ENCODE results near the gene MCTP1. TPM values are rescaled to one million over a fixed set of nuclear protein-coding genes. Genes with fewer than 3 reads are reported as not detected.

The MCTP1 gene
- total RNA-seq, 1 experiment from 2014 or later: 13.3 TPM

DNA sequence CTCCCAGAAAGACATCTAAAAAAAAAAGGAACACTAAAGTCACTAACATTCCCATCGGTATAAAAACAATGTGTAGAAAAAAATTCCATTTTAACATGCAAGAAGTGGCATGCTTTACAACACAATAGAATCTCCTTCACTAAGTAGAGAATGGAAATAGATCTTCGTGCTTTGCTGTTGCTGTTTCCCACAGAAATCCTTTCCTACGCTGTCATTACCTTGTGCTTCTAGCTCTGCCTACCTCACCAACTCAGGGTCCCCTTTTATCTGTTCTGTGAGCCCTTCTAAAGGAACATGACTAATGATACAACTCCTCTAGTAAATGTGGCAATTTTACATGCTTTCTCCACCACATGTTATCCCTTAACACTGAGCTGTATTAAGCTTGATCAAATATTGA lies 202.9 kb downstream of the MCTP1 start:
- Histone ChIP-seq H3K4me1 (replicated peaks) (peaks cover 17% of the 10 kb centered on the region), H3K27me3 (replicated peaks) (no peaks in the 10 kb centered on the region), H3K9me3 (replicated peaks) (no peaks in the 10 kb centered on the region), H3K4me3 (peak overlapping the region; percentile 36), H3K36me3 (no peaks in the 10 kb centered on the region), H3K27ac (peak overlapping the region; percentile 88)
- DNase-seq (ENCODE audit: low read depth in 1 of 2, low spot score in 2 of 2): peak in 1 of 2 experiments; percentile 65

DNA sequence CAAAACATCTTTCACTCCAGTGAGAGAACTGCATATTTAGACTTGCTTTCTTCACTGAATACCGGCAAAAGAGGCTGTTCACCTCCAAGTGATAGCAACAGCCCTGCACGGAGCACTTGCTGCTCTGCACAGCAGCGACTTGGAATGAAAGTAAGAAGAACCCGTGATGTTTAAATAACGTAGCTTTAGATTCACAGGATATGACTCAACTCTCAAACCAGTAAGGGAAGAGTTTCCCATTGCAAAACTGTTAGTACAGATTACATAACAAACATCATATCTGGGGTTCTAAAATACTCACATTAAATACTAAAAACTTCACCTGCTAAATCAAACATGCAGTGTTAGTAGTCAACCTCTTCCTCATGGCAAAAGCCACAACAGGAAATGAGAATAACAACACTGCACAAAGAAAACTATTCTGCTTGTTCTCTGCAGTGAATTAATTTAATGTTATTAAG lies 203.4 kb downstream of the MCTP1 start:
- Histone ChIP-seq H3K27me3 (replicated peaks) (no peaks in the 10 kb centered on the region), H3K27ac (peak overlapping the region; percentile 88), H3K36me3 (no peaks in the 10 kb centered on the region), H3K4me3 (peak overlapping the region; percentile 36), H3K9me3 (replicated peaks) (no peaks in the 10 kb centered on the region), H3K4me1 (replicated peaks) (peaks cover 17% of the 10 kb centered on the region)
- peak; percentile 66 to 73 for DNase-seq (ENCODE audit: low read depth in 1 of 2, low spot score in 2 of 2)

DNA sequence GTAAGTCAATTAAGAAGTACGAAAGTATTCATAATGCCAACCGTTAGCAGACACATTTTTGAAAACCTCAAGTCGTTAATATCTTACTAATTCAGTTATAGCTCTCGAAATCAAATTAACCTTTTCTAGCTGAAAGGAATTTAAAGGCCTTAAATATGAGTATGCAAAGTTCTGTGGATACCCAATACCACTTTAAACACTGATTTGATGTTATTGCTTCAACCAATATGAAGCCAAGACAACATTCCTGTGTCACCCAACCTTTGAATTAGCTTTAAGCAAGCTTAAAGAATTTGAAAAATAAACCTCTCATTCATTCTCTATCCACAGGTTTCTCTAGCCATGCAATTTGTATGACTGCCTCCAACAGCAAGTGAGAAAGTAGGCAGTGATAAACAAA lies 204.5 kb downstream of the MCTP1 start:
- H3K36me3 ChIP-seq: no peaks in the 10 kb centered on the region
- peak overlapping the region; percentile 88 for H3K27ac ChIP-seq
- H3K9me3 ChIP-seq (replicated peaks): no peaks in the 10 kb centered on the region
- peak in 1 of 2 experiments; percentile 15 for DNase-seq (ENCODE audit: low read depth in 1 of 2, low spot score in 2 of 2)
- peaks cover 17% of the 10 kb centered on the region for H3K4me1 ChIP-seq (replicated peaks)
- H3K27me3 ChIP-seq (replicated peaks): no peaks in the 10 kb centered on the region
- H3K4me3 ChIP-seq: peak overlapping the region; percentile 36

DNA sequence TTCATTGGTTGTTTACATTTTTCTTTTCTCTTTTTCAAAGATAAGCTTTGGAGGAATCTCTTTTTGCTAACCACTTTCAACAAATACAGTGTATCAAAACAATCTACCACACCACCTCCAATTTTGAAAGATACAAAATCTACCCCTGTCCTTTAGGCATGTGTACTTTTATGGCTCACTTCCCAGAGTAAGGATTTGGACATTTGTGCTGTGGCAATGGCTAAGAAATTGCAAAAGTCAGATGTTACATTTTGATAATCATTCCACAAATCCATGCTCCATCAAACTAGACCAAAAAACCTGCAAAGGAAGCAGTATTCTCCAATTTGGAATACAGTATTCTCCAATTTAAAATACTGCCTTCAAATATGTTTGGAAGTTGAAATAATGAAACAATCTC lies 204.9 kb downstream of the MCTP1 start:
- H3K9me3 ChIP-seq (replicated peaks): no peaks in the 10 kb centered on the region
- peak overlapping the region; percentile 36 for H3K4me3 ChIP-seq
- peaks cover 17% of the 10 kb centered on the region for H3K4me1 ChIP-seq (replicated peaks)
- H3K27me3 ChIP-seq (replicated peaks): no peaks in the 10 kb centered on the region
- H3K27ac ChIP-seq: no peak overlapping the region
- no peaks in the 10 kb centered on the region for H3K36me3 ChIP-seq
- DNase-seq (ENCODE audit: low read depth in 1 of 2, low spot score in 2 of 2): no peak

DNA sequence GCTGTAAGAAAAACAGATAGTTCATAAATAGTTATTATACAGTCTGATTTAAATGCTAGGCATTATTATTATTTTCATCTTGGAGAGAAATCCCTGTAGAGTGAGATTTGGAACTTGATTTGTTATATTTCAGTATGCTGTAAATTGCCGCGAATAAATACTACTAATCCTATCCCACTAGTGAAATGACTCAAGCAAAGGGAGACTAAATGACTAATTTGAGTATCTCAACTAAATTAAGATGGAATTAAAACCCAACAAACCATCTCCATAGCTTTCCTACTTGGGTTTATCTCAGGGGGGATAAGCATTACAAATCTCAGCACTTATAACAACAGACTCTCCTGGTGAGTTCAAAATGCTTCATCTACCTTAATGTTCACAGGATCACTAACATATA lies 206.0 kb downstream of the MCTP1 start:
- H3K27ac ChIP-seq: no peak overlapping the region
- no peaks in the 10 kb centered on the region for H3K9me3 ChIP-seq (replicated peaks)
- DNase-seq (ENCODE audit: low read depth in 1 of 2, low spot score in 2 of 2): no peak
- H3K27me3 ChIP-seq (replicated peaks): no peaks in the 10 kb centered on the region
- no peak overlapping the region for H3K4me3 ChIP-seq
- H3K4me1 ChIP-seq (replicated peaks): peaks cover 17% of the 10 kb centered on the region
- no peaks in the 10 kb centered on the region for H3K36me3 ChIP-seq

DNA sequence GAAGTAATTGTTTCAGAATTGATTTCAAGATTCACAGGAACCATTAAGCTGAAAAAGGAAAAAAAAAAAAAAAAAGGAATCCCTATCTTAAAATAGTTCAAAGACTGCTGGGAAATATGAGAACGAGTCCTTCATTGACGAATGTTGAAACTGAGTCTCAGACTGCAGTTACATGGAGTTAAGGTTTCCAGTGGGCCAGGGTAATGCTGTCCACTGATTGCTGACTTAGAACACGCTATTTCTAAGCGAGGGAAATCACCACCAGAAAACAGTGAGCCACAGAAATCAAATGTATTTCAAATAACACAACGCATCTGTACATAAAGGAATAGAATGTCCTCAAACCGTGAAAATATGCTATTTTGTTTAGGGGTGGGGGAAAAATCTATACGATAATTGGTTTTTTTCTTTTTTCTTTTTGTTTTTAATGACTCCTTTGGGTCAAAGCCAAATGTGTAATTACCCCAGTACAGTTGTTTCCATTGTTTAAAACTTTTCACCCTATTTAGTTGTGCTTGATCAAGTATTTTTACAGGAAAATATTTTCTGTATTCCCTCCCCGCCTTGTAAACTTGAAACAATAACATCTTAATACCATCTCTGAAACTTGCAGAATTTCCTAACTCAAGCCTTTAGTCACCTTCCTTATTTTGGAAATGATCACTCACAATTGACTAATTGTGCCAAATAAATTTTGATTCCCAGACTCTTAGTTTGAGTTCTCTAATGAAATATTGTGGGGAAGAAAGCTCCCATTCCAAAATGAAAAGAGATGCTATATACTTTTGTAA lies 208.3 kb downstream of the MCTP1 start:
- no peak for DNase-seq (ENCODE audit: low read depth in 1 of 2, low spot score in 2 of 2)
- Histone ChIP-seq H3K36me3 (no peaks in the 10 kb centered on the region), H3K27ac (no peak overlapping the region), H3K4me3 (no peak overlapping the region), H3K9me3 (replicated peaks) (no peaks in the 10 kb centered on the region), H3K27me3 (replicated peaks) (no peaks in the 10 kb centered on the region), H3K4me1 (replicated peaks) (no peaks in the 10 kb centered on the region)

DNA sequence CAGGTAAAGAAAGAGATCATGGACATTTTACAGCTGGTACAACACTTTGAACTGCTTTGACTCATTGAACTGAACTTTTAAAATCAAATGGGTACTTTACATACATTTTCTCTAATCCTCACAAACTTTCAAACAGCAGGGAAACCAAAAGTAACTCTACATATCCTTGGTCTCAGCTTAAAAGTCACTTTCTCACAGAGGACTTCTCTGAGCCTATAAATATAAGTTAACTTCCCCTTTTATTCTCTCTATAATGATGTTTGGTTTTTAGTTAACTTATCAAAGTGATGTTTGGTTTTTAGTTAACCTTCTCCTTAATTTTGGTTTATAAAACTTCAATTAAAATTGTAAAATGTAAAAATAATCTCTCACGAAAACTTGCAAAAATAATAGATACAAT lies 209.8 kb downstream of the MCTP1 start:
- Histone ChIP-seq H3K27me3 (replicated peaks) (no peaks in the 10 kb centered on the region), H3K9me3 (replicated peaks) (no peaks in the 10 kb centered on the region), H3K27ac (no peak overlapping the region), H3K36me3 (no peaks in the 10 kb centered on the region), H3K4me1 (replicated peaks) (no peaks in the 10 kb centered on the region), H3K4me3 (no peak overlapping the region)
- no peak for DNase-seq (ENCODE audit: low read depth in 1 of 2, low spot score in 2 of 2)

DNA sequence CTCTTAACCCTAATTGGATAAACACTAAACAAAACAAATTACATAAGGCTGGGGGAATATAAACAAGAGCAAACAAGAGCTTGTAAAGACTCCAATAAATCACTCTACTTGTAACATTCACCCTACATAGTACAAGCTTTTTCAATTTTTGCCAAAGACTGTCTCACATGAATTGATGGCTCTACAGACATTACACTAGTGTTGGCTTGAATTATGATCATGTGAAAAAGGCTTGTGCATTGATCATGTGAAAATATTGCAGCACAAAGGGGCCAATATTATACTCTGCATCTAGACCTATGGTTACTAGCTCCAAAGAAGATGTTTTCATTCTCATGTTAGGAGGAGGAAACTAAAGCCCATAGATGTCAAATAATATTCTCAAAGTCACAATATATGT lies 212.6 kb downstream of the MCTP1 start:
- H3K9me3 ChIP-seq (replicated peaks): no peaks in the 10 kb centered on the region
- H3K4me3 ChIP-seq: no peak overlapping the region
- H3K36me3 ChIP-seq: no peaks in the 10 kb centered on the region
- no peaks in the 10 kb centered on the region for H3K4me1 ChIP-seq (replicated peaks)
- DNase-seq (ENCODE audit: low read depth in 1 of 2, low spot score in 2 of 2): no peak
- H3K27ac ChIP-seq: no peak overlapping the region
- H3K27me3 ChIP-seq (replicated peaks): no peaks in the 10 kb centered on the region

DNA sequence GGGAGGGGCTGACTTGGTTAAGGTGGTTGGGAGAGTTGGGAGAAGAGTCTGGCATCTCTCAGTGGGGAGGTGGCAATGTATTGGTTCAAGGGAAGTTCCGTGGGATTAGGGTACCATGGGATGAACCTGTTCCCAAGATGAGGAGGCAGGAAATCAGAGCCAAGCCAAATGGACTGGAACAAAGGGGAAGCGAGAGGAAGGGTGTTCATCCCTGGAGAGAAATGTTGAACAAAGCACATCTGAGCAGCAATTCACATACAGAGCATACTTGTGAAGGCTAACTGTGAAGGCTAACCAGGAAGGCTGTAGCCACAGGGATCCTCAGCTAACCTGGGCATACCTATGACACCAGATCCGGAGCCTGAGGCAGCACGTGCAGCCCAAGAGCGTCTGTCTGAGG lies 214.0 kb downstream of the MCTP1 start:
- H3K9me3 ChIP-seq (replicated peaks): no peaks in the 10 kb centered on the region
- H3K4me3 ChIP-seq: no peak overlapping the region
- no peaks in the 10 kb centered on the region for H3K4me1 ChIP-seq (replicated peaks)
- no peak overlapping the region for H3K27ac ChIP-seq
- no peaks in the 10 kb centered on the region for H3K36me3 ChIP-seq
- no peaks in the 10 kb centered on the region for H3K27me3 ChIP-seq (replicated peaks)
- DNase-seq (ENCODE audit: low read depth in 1 of 2, low spot score in 2 of 2): no peak

DNA sequence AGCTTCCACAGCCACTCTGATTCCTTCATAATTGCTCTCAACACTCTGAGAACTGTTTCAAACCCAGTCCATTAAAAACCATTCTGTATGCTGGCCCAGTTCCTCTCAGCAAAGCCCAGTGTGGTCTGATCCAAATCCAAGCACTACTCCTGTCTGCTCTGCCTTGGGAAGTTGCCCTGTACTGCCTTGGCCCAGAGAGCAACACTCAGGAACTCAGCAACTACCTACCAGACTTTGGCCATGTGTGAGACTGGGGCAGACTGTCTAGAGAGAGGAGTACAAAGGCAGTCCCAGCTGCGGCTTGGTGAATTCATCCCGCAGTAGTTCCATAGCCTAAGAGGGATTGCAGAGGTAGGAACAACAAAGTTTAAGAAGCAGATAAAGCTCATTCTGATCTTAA lies 214.4 kb downstream of the MCTP1 start:
- Histone ChIP-seq H3K4me3 (no peak overlapping the region), H3K9me3 (replicated peaks) (no peaks in the 10 kb centered on the region), H3K27me3 (replicated peaks) (no peaks in the 10 kb centered on the region), H3K36me3 (no peaks in the 10 kb centered on the region), H3K4me1 (replicated peaks) (no peaks in the 10 kb centered on the region), H3K27ac (no peak overlapping the region)
- DNase-seq (ENCODE audit: low read depth in 1 of 2, low spot score in 2 of 2): no peak

DNA sequence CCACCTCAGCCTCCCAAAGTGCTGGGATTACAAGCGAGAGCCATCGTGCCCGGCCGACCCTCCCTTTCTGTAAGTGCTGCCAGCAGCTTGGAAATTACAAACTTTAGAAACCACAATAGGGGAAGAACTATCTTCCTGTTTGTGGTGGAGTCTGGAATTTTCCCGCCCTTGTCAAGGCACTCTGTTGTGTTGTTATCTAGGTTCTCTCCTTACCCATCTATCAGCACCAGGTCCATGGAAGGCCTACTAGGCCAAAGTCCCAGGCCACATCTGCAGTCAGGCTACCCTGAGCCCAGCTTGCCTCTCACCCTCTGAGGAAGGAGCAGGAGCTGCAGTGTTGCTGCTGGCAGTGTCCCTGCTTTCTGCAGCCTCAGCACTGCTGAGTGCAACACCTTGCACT lies 214.9 kb downstream of the MCTP1 start:
- no peaks in the 10 kb centered on the region for H3K27me3 ChIP-seq (replicated peaks)
- no peak overlapping the region for H3K27ac ChIP-seq
- no peaks in the 10 kb centered on the region for H3K4me1 ChIP-seq (replicated peaks)
- H3K4me3 ChIP-seq: no peak overlapping the region
- DNase-seq (ENCODE audit: low read depth in 1 of 2, low spot score in 2 of 2): no peak
- no peaks in the 10 kb centered on the region for H3K36me3 ChIP-seq
- H3K9me3 ChIP-seq (replicated peaks): no peaks in the 10 kb centered on the region

DNA sequence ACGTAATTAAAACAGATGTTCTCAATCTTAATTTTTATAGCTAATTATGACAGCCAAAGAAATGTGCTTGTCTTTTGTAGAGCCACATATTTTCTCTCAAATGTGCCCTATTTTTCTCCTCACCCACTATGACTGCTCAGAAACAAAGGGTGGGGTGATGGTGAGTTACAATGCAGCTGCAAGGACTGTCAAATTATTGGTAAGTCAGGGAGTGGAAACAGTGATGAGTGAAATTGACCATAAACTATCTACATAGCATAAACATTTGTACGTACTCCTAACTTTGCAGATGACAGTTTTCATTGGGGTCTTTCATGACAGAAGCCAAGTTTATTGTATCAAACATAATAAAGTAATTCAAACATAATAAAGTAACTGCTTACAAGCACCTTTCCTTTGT lies 215.9 kb downstream of the MCTP1 start:
- no peaks in the 10 kb centered on the region for H3K36me3 ChIP-seq
- no peak overlapping the region for H3K27ac ChIP-seq
- H3K27me3 ChIP-seq (replicated peaks): no peaks in the 10 kb centered on the region
- no peak for DNase-seq (ENCODE audit: low read depth in 1 of 2, low spot score in 2 of 2)
- no peak overlapping the region for H3K4me3 ChIP-seq
- no peaks in the 10 kb centered on the region for H3K4me1 ChIP-seq (replicated peaks)
- H3K9me3 ChIP-seq (replicated peaks): no peaks in the 10 kb centered on the region

DNA sequence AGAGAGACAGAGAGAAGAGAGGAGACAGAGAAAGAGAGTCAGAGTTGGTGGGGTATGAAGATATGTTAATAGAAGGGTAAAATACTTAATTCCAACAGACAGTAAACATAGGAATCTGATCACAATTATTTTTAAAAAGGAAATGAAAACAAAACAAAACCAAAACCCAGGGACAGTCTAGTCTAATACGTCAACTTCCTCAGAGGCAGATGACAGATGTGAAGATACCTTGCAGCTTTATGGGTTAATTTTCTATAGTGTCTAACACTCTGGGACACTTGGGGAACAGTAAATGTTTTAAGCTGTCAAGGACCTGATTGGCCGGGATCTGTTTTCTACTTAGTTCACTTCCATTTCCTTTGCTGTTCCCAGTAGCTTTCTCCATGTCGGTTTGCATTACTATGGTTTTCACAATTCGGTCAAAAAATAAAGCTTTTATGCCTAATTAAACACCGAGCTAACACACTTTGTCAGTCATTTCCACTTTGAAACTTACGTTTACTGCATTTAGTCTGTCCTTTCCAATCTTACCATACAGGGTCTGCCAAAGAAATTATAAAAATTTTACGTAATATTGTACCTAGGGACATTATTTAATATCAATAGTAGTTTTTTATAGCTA lies 216.5 kb downstream of the MCTP1 start:
- no peak overlapping the region for H3K4me3 ChIP-seq
- H3K9me3 ChIP-seq (replicated peaks): no peaks in the 10 kb centered on the region
- H3K4me1 ChIP-seq (replicated peaks): peaks cover 4% of the 10 kb centered on the region
- no peak overlapping the region for H3K27ac ChIP-seq
- DNase-seq (ENCODE audit: low read depth in 1 of 2, low spot score in 2 of 2): no peak
- H3K36me3 ChIP-seq: no peaks in the 10 kb centered on the region
- H3K27me3 ChIP-seq (replicated peaks): no peaks in the 10 kb centered on the region

DNA sequence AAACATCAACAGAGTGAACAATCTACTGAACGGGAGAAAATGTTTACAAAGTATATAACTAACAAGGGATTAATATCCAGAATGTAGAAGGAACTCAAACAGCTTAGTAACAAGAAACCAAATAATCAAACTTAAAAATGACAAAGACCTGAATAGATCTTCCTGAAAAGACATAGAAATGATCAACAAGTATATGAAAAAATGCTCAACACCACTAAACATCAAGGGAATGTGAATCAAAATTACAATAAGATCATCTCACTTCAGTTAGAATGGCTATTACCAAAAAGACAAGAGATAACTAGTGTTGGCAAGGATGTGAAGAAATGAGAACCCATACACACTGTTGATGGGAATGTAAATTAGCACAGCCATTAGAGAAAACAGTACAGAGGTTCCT lies 218.8 kb downstream of the MCTP1 start:
- DNase-seq (ENCODE audit: low read depth in 1 of 2, low spot score in 2 of 2): no peak
- H3K4me1 ChIP-seq (replicated peaks): peaks cover 19% of the 10 kb centered on the region
- no peaks in the 10 kb centered on the region for H3K27me3 ChIP-seq (replicated peaks)
- no peaks in the 10 kb centered on the region for H3K9me3 ChIP-seq (replicated peaks)
- no peaks in the 10 kb centered on the region for H3K36me3 ChIP-seq
- no peak overlapping the region for H3K4me3 ChIP-seq
- no peak overlapping the region for H3K27ac ChIP-seq
